HepG2 (cell line): Measurements from ENCODE around the gene SLC9A8. TPM values are rescaled to one million over a fixed set of nuclear protein-coding genes. Genes with fewer than 3 reads are reported as not detected.

Experiments
- BRF2 ChIP-seq: sonication (generic); formaldehyde crosslinking; IDR thresholded peaks from 2 replicates; pipeline ENCODE4 v1.8.1; 2022; ENCODE audit warnings: mild to moderate bottlenecking, missing genetic modification reagents
- IKZF5 ChIP-seq: IDR thresholded peaks from 2 replicates; pipeline ENCODE4 v1.6.1; 2018; ENCODE audit warnings: missing genetic modification reagents, mild to moderate bottlenecking, missing compliant biosample characterization
- PAXIP1 ChIP-seq: sonication (generic); formaldehyde crosslinking; conservative IDR thresholded peaks from 2 replicates; pipeline ENCODE4 v1.4.0; 2020; ENCODE audit warnings: mild to moderate bottlenecking, missing genetic modification reagents, moderate library complexity
- SNRNP70 ChIP-seq: fragments of 200-400 bp; formaldehyde crosslinking; IDR thresholded peaks from 2 replicates; pipeline ENCODE4 v1.6.1; 2017; ENCODE audit warnings: mild to moderate bottlenecking, low read depth, low read length, moderate library complexity
- ZNF318 ChIP-seq: sonication (generic); formaldehyde crosslinking; IDR thresholded peaks from 2 replicates; pipeline ENCODE4 v1.4.0; 2020; ENCODE audit warnings: mild to moderate bottlenecking, missing genetic modification reagents
- ZNF44 ChIP-seq: sonication (generic); formaldehyde crosslinking; IDR thresholded peaks from 2 replicates; pipeline ENCODE4 v1.5.1; 2020; ENCODE audit warnings: mild to moderate bottlenecking, missing genetic modification reagents
- polyA plus RNA-seq, 8 experiments: library from polyadenylated mRNA; depleted of rRNA in 3 of 8; stranded (reverse) in 7 of 8; unstranded in 1 of 8; fragments of >200 nt; fragmentation: Illumina TruSeq in 4 of 8; extraction: Trizol in 4 of 8; gene quantifications; 2 replicates each; pipeline versions ENCODE4 v1.2.1 to v1.2.3, GENCODE V29; 2011 to 2016; ENCODE audit warnings: low read depth in 4 of 8, missing spikeins in 1 of 8, mixed read lengths in 1 of 8; ENCODE audit not compliant: insufficient read depth in 1 of 8
- total RNA-seq, 5 experiments: library from RNA; depleted of rRNA; stranded (reverse); fragments of >200 nt; fragmentation: Illumina TruSeq; extraction: Trizol; gene quantifications; 2 replicates each; pipeline ENCODE4 v1.2.3, GENCODE V29; 2016; ENCODE audit warnings: low read depth in 1 of 5

The SLC9A8 gene
- total and polyA plus RNA-seq, 2 of the 13 experiments (the other 11 are each of a cell fraction or from before 2014, with no cell fraction given): 4.1 to 7.4 TPM

GRCh38 chr20:49858076-49858585 lies 45.5 kb downstream of the SLC9A8 start (continued):
- no peak for TF ChIP-seq BRF2 (CRISPR knock-in tag)
- TF ChIP-seq ZNF318 (CRISPR knock-in tag): no peak
- TF ChIP-seq ZNF44 (CRISPR knock-in tag): no peak
- TF ChIP-seq IKZF5 (CRISPR knock-in tag): no peak
- no peak for TF ChIP-seq PAXIP1 (CRISPR knock-in tag)
- TF ChIP-seq SNRNP70: no peak
